SU-DHL-6 (cell line): ENCODE results near the gene GPR161.

ENCODE experiments used
- CTCF ChIP-seq: fragments of 200-600 bp; sonication (generic); IDR thresholded peaks from one replicate; pipeline ENCODE4 v1.5.1; 2017; ENCODE audit warnings: antibody characterized with exemption, mild to moderate bottlenecking, low read length, moderate library complexity; ENCODE audit not compliant: insufficient read depth, poor library complexity, severe bottlenecking
- EZH2phosphoT487 ChIP-seq: fragments of 200-600 bp; sonication (generic), shearing (Covaris generic); conservative IDR thresholded peaks from 2 replicates; pipeline ENCODE4 v1.6.1; 2018; ENCODE audit warnings: mild to moderate bottlenecking, antibody characterized with exemption, low read length, moderate library complexity, mixed read lengths

GRCh38 chr1:168091063-168091462, 45.7 kb downstream of the GPR161 start:
- TF ChIP-seq EZH2phosphoT487 (no peak), CTCF (no peak)
